Measurements from ENCODE around the gene SERPINB3. TPM values are rescaled to one million over a fixed set of nuclear protein-coding genes. Genes with fewer than 3 reads are reported as not detected.
"Not testable (repeated sequence)": the region's sequence is repeated elsewhere in the genome, so short reads cannot be mapped to it uniquely, and the experiment has no call there.

SERPINB3 gene
- not detected for total RNA-seq
- polyA plus RNA-seq = not detected

DNA sequence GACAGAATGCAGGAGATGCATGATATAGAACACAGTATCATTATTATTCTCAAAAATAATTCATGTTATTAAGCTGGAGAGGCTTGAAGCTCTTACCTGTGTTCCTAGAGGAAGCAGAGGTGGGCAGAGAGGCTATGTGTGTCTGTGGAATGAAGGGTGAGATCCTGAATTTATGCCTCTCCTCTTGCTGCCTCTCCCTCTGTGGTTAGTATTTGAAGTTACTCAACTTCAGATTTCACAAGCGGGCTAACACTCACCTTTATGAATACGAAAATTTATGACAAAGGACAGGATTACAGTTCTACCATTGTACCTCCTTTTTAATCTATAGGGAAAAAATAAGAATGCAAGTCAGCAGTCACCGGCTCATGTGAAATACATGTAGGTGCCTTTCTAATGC is at the start of gene SERPINB3:
SERPINB3 (minus strand) TSS at position 144 of the 400 bp plus-strand sequence. CDS start 677 bp downstream, outside the sequence.
- H3K4me3 Mint-ChIP-seq; POLR2A ChIA-PET (ENCODE audit: partially characterized antibody): not testable (repeated sequence)

DNA sequence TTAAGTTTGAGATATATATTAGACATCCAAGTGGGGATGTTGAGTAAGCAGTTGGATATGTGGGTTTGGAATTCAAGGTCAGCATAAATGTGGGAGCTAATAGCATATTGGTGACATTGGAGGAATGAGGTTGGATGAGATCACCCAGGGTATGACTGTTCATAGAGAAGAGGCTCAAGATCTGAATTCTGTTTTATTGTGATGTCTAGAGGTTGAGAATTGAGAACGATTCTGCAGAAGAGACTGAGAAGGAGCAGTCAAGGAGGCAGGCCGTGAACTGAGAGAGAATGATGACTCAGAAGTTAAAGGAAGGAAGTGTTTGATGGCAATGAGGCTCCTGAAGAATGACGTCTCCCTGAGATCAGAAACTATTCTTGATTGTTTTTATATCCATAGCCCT is 47.0 kb upstream of the SERPINB3 start:
- H3K4me3 ChIP-seq (ENCODE audit: low read length in 2 of 2) = no peak overlapping the region
- POLR2A ChIA-PET (ENCODE audit: partially characterized antibody) = no interaction called here
- CTCF ChIA-PET (ENCODE audit: partially characterized antibody) = no interaction called here
- no peak overlapping the region for H3K27ac ChIP-seq (ENCODE audit: low read depth, low read length)
- H3K4me3 Mint-ChIP-seq = no peak overlapping the region
- H3K4me1 ChIP-seq (ENCODE audit: insufficient read depth, low read length) = no peaks in the 10 kb centered on the region
- H3K27ac Mint-ChIP-seq = no peak overlapping the region
- H3K27me3 Mint-ChIP-seq = peaks cover 1 to 2% of the 10 kb centered on the region in 2 donors
- no peaks in the 10 kb centered on the region for H3K4me1 Mint-ChIP-seq
- H3K9me3 Mint-ChIP-seq = peaks cover 2 to 11% (median 5%) of the 10 kb centered on the region in 8 donors
- no peaks in the 10 kb centered on the region for H3K27me3 ChIP-seq (ENCODE audit: insufficient read depth, low read length)
- intact Hi-C loops (cut with micrococcal nuclease) = no loop called here
- H3K36me3 ChIP-seq (ENCODE audit: insufficient read depth, low read length) = no peaks in the 10 kb centered on the region
- no peaks in the 10 kb centered on the region for H3K36me3 Mint-ChIP-seq
- DNase-seq = no peak
- no peaks in the 10 kb centered on the region for H3K9me3 ChIP-seq (ENCODE audit: control insufficient read depth in 1 of 2, low read length in 2 of 2)

More for the DNA sequence above, at the start of gene SERPINB3:
- H3K9me3 Mint-ChIP-seq; H3K4me1 ChIP-seq (ENCODE audit: insufficient read depth, low read length); H3K4me3 ChIP-seq (ENCODE audit: low read length in 2 of 2); H3K4me1 Mint-ChIP-seq; H3K27me3 Mint-ChIP-seq; DNase-seq; H3K36me3 Mint-ChIP-seq; CTCF ChIA-PET (ENCODE audit: partially characterized antibody); H3K9me3 ChIP-seq (ENCODE audit: control insufficient read depth in 1 of 2, low read length in 2 of 2); H3K27ac ChIP-seq (ENCODE audit: low read depth, low read length); H3K36me3 ChIP-seq (ENCODE audit: insufficient read depth, low read length); intact Hi-C loops (cut with micrococcal nuclease); H3K27ac Mint-ChIP-seq; H3K27me3 ChIP-seq (ENCODE audit: insufficient read depth, low read length): not testable (repeated sequence)

DNA sequence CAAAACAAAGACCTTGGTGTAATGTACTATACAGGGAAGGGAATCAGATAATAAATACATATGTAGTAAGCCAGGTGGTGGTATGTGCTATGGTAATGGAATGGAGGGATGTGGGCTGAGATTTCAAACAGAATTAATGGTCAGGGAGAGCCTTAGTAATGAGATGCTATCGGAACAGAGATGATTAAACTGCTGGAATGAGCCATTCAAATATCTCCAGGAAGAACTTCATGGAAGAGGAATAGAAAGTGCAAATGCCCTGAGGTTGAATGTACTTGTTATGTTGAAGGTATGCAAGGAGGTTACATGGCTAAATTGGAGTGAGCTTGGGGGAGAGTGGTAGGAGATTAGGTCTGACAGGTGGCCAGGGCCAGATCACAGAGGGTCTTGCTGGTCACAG is 46.1 kb upstream of the SERPINB3 start:
- no peak for DNase-seq
- Histone ChIP-seq H3K27ac (ENCODE audit: low read depth, low read length) (no peak overlapping the region), H3K4me1 (ENCODE audit: insufficient read depth, low read length) (no peaks in the 10 kb centered on the region), H3K27me3 (ENCODE audit: insufficient read depth, low read length) (no peaks in the 10 kb centered on the region), H3K9me3 (ENCODE audit: control insufficient read depth in 1 of 2, low read length in 2 of 2) (no peaks in the 10 kb centered on the region), H3K36me3 (ENCODE audit: insufficient read depth, low read length) (no peaks in the 10 kb centered on the region), H3K4me3 (ENCODE audit: low read length in 2 of 2) (no peak overlapping the region)
- no peaks in the 10 kb centered on the region for H3K36me3 Mint-ChIP-seq
- no peak overlapping the region for H3K4me3 Mint-ChIP-seq
- intact Hi-C loops (cut with micrococcal nuclease) = no loop called here
- no peaks in the 10 kb centered on the region for H3K4me1 Mint-ChIP-seq
- H3K27me3 Mint-ChIP-seq = peaks cover 1 to 2% of the 10 kb centered on the region in 2 donors
- H3K9me3 Mint-ChIP-seq = peaks cover 0 to 6% (median 0%) of the 10 kb centered on the region in 8 donors
- ChIA-PET CTCF (ENCODE audit: partially characterized antibody) (no interaction called here), POLR2A (ENCODE audit: partially characterized antibody) (no interaction called here)
- H3K27ac Mint-ChIP-seq = no peak overlapping the region

DNA sequence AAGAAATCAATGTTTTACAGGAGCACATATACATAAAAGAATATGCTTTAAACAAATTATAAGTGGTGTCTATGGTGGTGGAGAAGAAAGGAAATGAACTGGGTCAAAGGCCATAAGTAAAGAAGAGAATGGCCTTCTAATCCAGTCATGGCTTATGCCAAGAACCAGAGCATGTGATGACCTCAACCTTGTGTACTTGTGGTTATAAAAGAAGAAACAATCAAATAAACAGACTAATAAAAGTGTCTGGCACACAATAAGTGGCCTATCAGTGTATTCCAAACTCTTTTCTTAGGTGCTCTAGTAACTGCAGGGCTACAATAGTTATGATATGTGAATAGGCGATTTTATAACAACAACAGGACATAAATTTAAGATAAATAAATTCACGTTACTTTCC is 43.7 kb upstream of the SERPINB3 start:
- Histone ChIP-seq H3K27ac (ENCODE audit: low read depth, low read length) (no peak overlapping the region), H3K9me3 (ENCODE audit: control insufficient read depth in 1 of 2, low read length in 2 of 2) (no peaks in the 10 kb centered on the region), H3K4me1 (ENCODE audit: insufficient read depth, low read length) (no peaks in the 10 kb centered on the region), H3K4me3 (ENCODE audit: low read length in 2 of 2) (no peak overlapping the region), H3K36me3 (ENCODE audit: insufficient read depth, low read length) (no peaks in the 10 kb centered on the region), H3K27me3 (ENCODE audit: insufficient read depth, low read length) (no peaks in the 10 kb centered on the region)
- Mint-ChIP-seq H3K4me3 (no peak overlapping the region), H3K4me1 (no peaks in the 10 kb centered on the region), H3K36me3 (no peaks in the 10 kb centered on the region), H3K27me3 (peaks cover 2 to 3% of the 10 kb centered on the region in 2 donors), H3K9me3 (no peaks in the 10 kb centered on the region), H3K27ac (no peak overlapping the region)
- CTCF ChIA-PET (ENCODE audit: partially characterized antibody) = no interaction called here
- intact Hi-C loops (cut with micrococcal nuclease) = no loop called here
- POLR2A ChIA-PET (ENCODE audit: partially characterized antibody) = no interaction called here
- DNase-seq = no peak

DNA sequence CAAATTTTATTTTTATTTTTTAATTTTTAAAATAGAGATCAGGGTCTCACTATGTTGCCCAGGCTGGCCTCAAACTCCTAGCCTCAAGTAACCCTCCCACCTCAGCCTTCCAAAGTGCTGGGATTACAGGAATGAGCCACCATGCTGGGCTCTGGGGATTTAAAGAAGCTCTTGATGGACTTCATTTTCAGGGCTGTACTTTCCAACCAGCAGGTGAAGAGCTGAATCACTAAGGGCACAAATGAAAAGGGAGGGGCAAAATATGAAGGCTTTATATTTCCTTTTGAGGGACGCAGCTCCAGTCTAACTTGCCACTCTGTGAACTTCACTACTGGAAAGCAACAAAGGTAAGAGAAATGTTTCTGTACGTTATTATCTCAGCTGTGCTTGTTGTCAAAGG is 41.0 kb upstream of the SERPINB3 start, which contains the start of gene SERPINB11:
SERPINB11 (plus strand) TSS at position 301 of the 400 bp plus-strand sequence. CDS start 7,234 bp downstream, outside the sequence.
- H3K36me3 Mint-ChIP-seq = no peaks in the 10 kb centered on the region
- no peaks in the 10 kb centered on the region for H3K36me3 ChIP-seq (ENCODE audit: insufficient read depth, low read length)
- ChIA-PET POLR2A (ENCODE audit: partially characterized antibody) (no interaction called here), CTCF (ENCODE audit: partially characterized antibody) (no interaction called here)
- H3K27ac Mint-ChIP-seq = peak within 1 kb of the TSS in 1 of 7 donors; percentile 14
- no peaks in the 10 kb centered on the region for H3K4me1 ChIP-seq (ENCODE audit: insufficient read depth, low read length)
- H3K27me3 ChIP-seq (ENCODE audit: insufficient read depth, low read length) = no peaks in the 10 kb centered on the region
- intact Hi-C loops (cut with micrococcal nuclease) = no loop called here
- H3K4me3 ChIP-seq (ENCODE audit: low read length in 2 of 2) = no peak within 1 kb of the TSS
- no peak within 1 kb of the TSS for H3K4me3 Mint-ChIP-seq
- H3K27me3 Mint-ChIP-seq = peaks cover 2 to 3% of the 10 kb centered on the region in 2 donors
- H3K27ac ChIP-seq (ENCODE audit: low read depth, low read length) = no peak within 1 kb of the TSS
- no peaks in the 10 kb centered on the region for H3K9me3 Mint-ChIP-seq
- no peaks in the 10 kb centered on the region for H3K9me3 ChIP-seq (ENCODE audit: control insufficient read depth in 1 of 2, low read length in 2 of 2)
- no peaks in the 10 kb centered on the region for H3K4me1 Mint-ChIP-seq
- no peak for DNase-seq

DNA sequence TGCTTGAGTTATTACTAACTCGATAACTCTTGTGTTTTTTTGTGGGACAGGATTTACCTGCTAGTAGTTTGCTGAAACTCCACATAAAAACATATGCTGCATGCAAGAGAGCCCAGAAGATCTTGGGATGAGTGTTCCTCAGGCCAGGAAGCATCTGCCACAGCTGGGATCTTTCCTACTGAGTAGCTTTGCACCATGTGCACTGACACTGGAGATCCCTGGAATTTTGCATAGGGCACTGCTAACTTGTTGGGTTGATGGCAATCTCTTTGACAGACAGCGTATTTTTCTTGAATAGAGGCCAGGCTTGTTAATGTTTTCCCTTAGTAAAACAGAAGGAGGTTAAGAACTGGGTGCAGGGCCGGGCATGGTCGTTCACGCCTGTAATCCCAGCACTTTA is 40.3 kb upstream of the SERPINB3 start:
- Histone ChIP-seq H3K4me1 (ENCODE audit: insufficient read depth, low read length) (no peaks in the 10 kb centered on the region), H3K27me3 (ENCODE audit: insufficient read depth, low read length) (no peaks in the 10 kb centered on the region), H3K4me3 (ENCODE audit: low read length in 2 of 2) (no peak overlapping the region), H3K27ac (ENCODE audit: low read depth, low read length) (no peak overlapping the region), H3K9me3 (ENCODE audit: control insufficient read depth in 1 of 2, low read length in 2 of 2) (no peaks in the 10 kb centered on the region), H3K36me3 (ENCODE audit: insufficient read depth, low read length) (no peaks in the 10 kb centered on the region)
- Mint-ChIP-seq H3K4me1 (no peaks in the 10 kb centered on the region), H3K27ac (no peak overlapping the region), H3K4me3 (no peak overlapping the region), H3K9me3 (no peaks in the 10 kb centered on the region), H3K36me3 (no peaks in the 10 kb centered on the region), H3K27me3 (peaks cover 2 to 3% of the 10 kb centered on the region in 2 donors)
- DNase-seq = no peak
- POLR2A ChIA-PET (ENCODE audit: partially characterized antibody) = no interaction called here
- intact Hi-C loops (cut with micrococcal nuclease) = no loop called here
- CTCF ChIA-PET (ENCODE audit: partially characterized antibody) = no interaction called here

DNA sequence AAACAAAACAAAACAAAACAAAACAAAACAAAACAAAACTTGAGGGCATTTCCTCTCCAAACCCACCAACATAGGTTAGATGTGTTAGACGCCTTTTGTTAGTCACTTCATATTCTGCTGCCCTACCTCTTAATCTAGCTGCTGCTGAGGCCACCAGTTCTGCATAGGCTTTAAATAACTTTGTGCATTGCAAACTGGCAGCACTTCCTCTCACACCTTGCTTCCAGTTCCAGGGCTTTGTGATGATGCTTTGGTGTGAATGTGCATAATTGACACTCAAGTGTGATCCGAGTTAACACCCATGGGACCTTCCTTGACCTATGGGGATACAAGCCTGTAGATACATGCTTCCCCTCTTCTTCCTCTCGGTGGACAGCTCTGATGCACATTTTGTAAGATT is 38.8 kb upstream of the SERPINB3 start:
- Histone ChIP-seq H3K9me3 (ENCODE audit: control insufficient read depth in 1 of 2, low read length in 2 of 2) (no peaks in the 10 kb centered on the region), H3K4me3 (ENCODE audit: low read length in 2 of 2) (no peak overlapping the region), H3K27me3 (ENCODE audit: insufficient read depth, low read length) (no peaks in the 10 kb centered on the region), H3K4me1 (ENCODE audit: insufficient read depth, low read length) (no peaks in the 10 kb centered on the region), H3K27ac (ENCODE audit: low read depth, low read length) (no peak overlapping the region), H3K36me3 (ENCODE audit: insufficient read depth, low read length) (no peaks in the 10 kb centered on the region)
- ChIA-PET POLR2A (ENCODE audit: partially characterized antibody) (no interaction called here), CTCF (ENCODE audit: partially characterized antibody) (no interaction called here)
- H3K27me3 Mint-ChIP-seq = peaks cover 2 to 3% of the 10 kb centered on the region in 2 donors
- peaks cover 0 to 4% (median 0%) of the 10 kb centered on the region in 8 donors for H3K9me3 Mint-ChIP-seq
- no peaks in the 10 kb centered on the region for H3K36me3 Mint-ChIP-seq
- intact Hi-C loops (cut with micrococcal nuclease) = no loop called here
- H3K4me1 Mint-ChIP-seq = no peaks in the 10 kb centered on the region
- H3K4me3 Mint-ChIP-seq = no peak overlapping the region
- H3K27ac Mint-ChIP-seq = no peak overlapping the region
- DNase-seq = no peak

DNA sequence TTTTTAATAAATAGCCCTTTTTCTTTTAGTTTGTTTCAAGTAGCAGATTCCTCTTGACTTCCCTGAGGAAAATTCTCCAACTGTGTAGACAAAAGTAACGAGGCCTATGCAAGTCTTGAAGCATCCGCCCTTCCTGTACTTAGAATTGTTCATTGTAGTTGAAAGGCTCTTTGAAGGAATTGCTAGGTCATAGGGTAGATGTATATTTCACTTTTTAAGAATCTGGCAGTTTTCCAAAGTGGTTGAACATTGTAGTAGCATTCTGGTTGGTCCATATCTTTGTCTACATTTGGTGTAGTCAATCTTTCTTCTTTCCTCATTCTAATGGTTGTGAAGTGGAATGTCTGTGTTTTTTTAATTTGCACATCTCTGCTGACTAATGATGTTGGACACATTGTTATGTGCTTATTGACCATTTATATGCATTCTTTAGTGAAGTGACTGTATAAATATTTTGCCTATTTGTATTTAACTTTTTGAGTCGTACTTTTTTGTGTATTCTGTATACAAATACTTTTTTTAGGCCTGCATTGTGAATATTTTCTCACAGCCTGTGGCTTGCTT is 35.5 kb upstream of the SERPINB3 start:
- Mint-ChIP-seq H3K9me3 (peaks cover 0 to 10% (median 3%) of the 10 kb centered on the region in 8 donors), H3K27me3 (peaks cover 0 to 1% of the 10 kb centered on the region in 2 donors), H3K36me3 (no peaks in the 10 kb centered on the region), H3K4me1 (no peaks in the 10 kb centered on the region), H3K4me3 (no peak overlapping the region), H3K27ac (no peak overlapping the region)
- POLR2A ChIA-PET (ENCODE audit: partially characterized antibody) = no interaction called here
- no peak for DNase-seq
- CTCF ChIA-PET (ENCODE audit: partially characterized antibody) = no interaction called here
- no peaks in the 10 kb centered on the region for H3K27me3 ChIP-seq (ENCODE audit: insufficient read depth, low read length)
- H3K36me3 ChIP-seq (ENCODE audit: insufficient read depth, low read length) = no peaks in the 10 kb centered on the region
- H3K9me3 ChIP-seq (ENCODE audit: control insufficient read depth in 1 of 2, low read length in 2 of 2) = no peaks in the 10 kb centered on the region
- no peak overlapping the region for H3K27ac ChIP-seq (ENCODE audit: low read depth, low read length)
- intact Hi-C loops (cut with micrococcal nuclease) = no loop called here
- no peak overlapping the region for H3K4me3 ChIP-seq (ENCODE audit: low read length in 2 of 2)
- H3K4me1 ChIP-seq (ENCODE audit: insufficient read depth, low read length) = no peaks in the 10 kb centered on the region
